ENCODE data around the gene RAB27B. TPM values are rescaled to one million over a fixed set of nuclear protein-coding genes. Genes with fewer than 3 reads are reported as not detected.

Gene RAB27B
- total and polyA plus RNA-seq, 2 of the 8 experiments (the other 6 are each of a cell fraction or from before 2014, with no cell fraction given), result 0.05 to 0.60 TPM

DNA sequence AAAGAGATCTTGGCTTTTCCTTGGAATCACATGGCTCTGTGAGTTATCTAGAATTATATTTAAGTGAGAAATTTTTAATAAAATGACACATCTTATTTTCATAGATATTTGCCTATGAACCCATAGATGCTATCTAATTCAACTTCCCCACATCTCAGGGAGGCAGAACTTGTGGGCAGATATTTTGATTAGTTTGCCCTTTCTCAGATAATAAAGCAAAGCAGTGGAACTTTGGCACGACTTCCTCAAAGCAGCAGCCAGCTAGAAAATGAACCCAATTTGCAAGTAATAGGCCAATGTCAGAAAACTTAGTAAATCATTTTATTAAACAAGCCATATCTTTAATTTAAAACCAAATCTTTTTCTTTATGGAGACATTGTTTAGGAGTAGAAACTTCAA lies 32.7 kb downstream of the RAB27B start:
- Histone ChIP-seq H3K56ac (replicated peaks; ENCODE audit: insufficient read length, low read depth, low read length) (no peak overlapping the region), H4K20me1 (replicated peaks in 1 of 2; ENCODE audit: control insufficient read depth in 1 of 2, insufficient read depth in 2 of 2, low read length in 2 of 2) (no peaks in the 10 kb centered on the region), H2BK15ac (ENCODE audit: low read length) (no peak overlapping the region), H4K5ac (ENCODE audit: insufficient read length, low read depth, low read length) (no peak overlapping the region), H3K9ac (replicated peaks in 1 of 4; ENCODE audit: extremely low read depth in 1 of 4, low read depth in 3 of 4, low read length in 3 of 4) (no peak overlapping the region), H3K4me2 (ENCODE audit: insufficient read depth in 1 of 2, low read depth in 2 of 2, low read length in 2 of 2) (no peak overlapping the region), H3K27me3 (replicated peaks in 1 of 4; ENCODE audit: control insufficient read depth in 3 of 4, extremely low read depth in 1 of 4, insufficient read depth in 3 of 4, low read length in 3 of 4) (no peaks in the 10 kb centered on the region), H2AFZ (ENCODE audit: low read length) (no peak overlapping the region), H2AK5ac (ENCODE audit: low read depth, low read length) (no peak overlapping the region), H3K79me2 (ENCODE audit: control insufficient read depth in 1 of 2, insufficient read depth in 2 of 2, low read length in 2 of 2) (no peaks in the 10 kb centered on the region), H4K8ac (ENCODE audit: extremely low read depth, insufficient read depth, low read length) (no peak overlapping the region), H3K27ac (ENCODE audit: low read depth, low read length) (no peak overlapping the region), H3K79me1 (ENCODE audit: low read depth, low read length) (no peaks in the 10 kb centered on the region), H3K9me3 (ENCODE audit: insufficient read depth in 2 of 2, low read depth in 1 of 2, low read length in 1 of 2) (no peaks in the 10 kb centered on the region), H3K4me1 (replicated peaks in 1 of 4; ENCODE audit: control insufficient read depth in 3 of 4, insufficient read depth in 4 of 4, low read length in 3 of 4) (no peaks in the 10 kb centered on the region; a peak in 1 of 7 replicates), H3K23me2 (ENCODE audit: low read depth, low read length) (no peaks in the 10 kb centered on the region), H2BK5ac (ENCODE audit: low read depth, low read length) (no peak overlapping the region), H2BK120ac (replicated peaks; ENCODE audit: low read depth, low read length) (no peak overlapping the region), H3K36me3 (ENCODE audit: control insufficient read depth in 2 of 4, insufficient read depth in 4 of 4, low read length in 3 of 4) (no peaks in the 10 kb centered on the region), H4K91ac (replicated peaks; ENCODE audit: insufficient read length, low read length) (no peak overlapping the region), H3K4me3 (ENCODE audit: extremely low read depth in 1 of 4, insufficient read depth in 2 of 4, low read depth in 3 of 4, low read length in 4 of 4) (no peak overlapping the region), H3K4ac (replicated peaks; ENCODE audit: insufficient read length, low read depth, low read length) (no peak overlapping the region), H2BK12ac (ENCODE audit: low read depth, low read length) (no peak overlapping the region), H3K18ac (ENCODE audit: extremely low read depth, low read length) (no peak overlapping the region), H2BK20ac (ENCODE audit: low read length) (no peak overlapping the region), H3K14ac (ENCODE audit: insufficient read length) (no peak overlapping the region), H3K23ac (ENCODE audit: insufficient read length) (no peak overlapping the region)
- ChIA-PET POLR2A (ENCODE audit: partially characterized antibody) (no interaction called here), CTCF (ENCODE audit: partially characterized antibody) (no interaction called here)
- TF ChIP-seq GTF2F1 (IDR thresholded peaks at IDR 0.05; ENCODE audit: borderline replicate concordance, low read depth, low read length) (no peak), TAF1 (IDR thresholded peaks at IDR 0.05; ENCODE audit: low read depth, low read length) (no peak), EGR1 (IDR thresholded peaks at IDR 0.05; ENCODE audit: borderline replicate concordance, low read depth, low read length) (no peak), NRF1 (IDR thresholded peaks at IDR 0.05; ENCODE audit: low read depth, low read length) (no peak)
- 81% methylated on average over 1 of the region's 1 CpG; no CpG with 5 or more reads in 1 of the 2 experiments for WGBS, 2 experiments (ENCODE audit: extremely low coverage in 1 of 2, insufficient coverage in 1 of 2, insufficient read length in 1 of 2, insufficient replicate concordance in 2 of 2, low coverage in 1 of 2, low lambda C conversion rate in 2 of 2, missing lambda C conversion rate in 1 of 2)
- FAIRE-seq (no peak), DNase-seq (ENCODE audit: low read depth in 1 of 2, low spot score in 2 of 2) (no peak)
